IPS-NIHi11 (cell line): ENCODE results near the gene ECEL1.
"Not testable (repeated sequence)": the region's sequence is repeated elsewhere in the genome, so short reads cannot be mapped to it uniquely, and the experiment has no call there.

Experiments used
- DNase-seq: peaks from one replicate; pipeline ENCODE4 v3.0.0; 2012; ENCODE audit warnings: mixed read lengths, low spot score

The ECEL1 gene, protein sequence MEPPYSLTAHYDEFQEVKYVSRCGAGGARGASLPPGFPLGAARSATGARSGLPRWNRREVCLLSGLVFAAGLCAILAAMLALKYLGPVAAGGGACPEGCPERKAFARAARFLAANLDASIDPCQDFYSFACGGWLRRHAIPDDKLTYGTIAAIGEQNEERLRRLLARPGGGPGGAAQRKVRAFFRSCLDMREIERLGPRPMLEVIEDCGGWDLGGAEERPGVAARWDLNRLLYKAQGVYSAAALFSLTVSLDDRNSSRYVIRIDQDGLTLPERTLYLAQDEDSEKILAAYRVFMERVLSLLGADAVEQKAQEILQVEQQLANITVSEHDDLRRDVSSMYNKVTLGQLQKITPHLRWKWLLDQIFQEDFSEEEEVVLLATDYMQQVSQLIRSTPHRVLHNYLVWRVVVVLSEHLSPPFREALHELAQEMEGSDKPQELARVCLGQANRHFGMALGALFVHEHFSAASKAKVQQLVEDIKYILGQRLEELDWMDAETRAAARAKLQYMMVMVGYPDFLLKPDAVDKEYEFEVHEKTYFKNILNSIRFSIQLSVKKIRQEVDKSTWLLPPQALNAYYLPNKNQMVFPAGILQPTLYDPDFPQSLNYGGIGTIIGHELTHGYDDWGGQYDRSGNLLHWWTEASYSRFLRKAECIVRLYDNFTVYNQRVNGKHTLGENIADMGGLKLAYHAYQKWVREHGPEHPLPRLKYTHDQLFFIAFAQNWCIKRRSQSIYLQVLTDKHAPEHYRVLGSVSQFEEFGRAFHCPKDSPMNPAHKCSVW

DNA sequence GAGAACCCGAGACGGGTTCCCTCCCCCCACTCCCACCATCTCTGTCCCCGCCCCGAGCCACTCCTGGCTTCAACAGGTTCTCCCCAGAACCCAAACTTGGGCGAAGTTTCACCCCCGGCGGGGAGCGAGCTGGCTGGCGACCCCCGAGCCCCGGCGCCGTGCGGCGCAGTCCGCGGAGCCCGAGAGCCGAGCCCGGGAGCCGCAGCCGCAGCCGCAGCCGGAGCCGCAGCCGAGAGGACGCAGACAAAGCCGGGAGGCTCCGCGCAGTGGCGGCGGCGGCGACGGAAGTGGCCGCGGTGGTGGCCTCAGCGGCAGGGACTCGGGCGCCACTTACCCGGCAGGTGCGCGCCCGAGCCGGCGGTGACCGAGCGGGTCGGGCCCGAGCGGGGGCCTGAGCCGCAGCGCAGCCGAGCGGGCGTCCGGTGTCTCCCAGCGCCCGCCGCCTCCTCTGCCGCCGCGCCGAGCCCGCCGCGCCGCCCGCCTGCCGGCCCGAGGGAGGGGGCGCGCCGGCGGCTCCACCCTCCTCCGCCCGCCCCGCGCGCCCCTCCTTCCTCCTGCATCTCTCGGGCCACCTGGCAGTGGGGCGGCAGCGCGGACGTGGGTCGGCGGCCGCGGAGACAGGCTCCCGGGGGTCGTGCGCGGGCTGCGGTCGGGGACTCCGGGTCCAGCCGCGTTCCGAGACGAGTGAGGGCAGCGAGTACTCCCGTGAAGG, at the start of gene ECEL1:
ECEL1 (minus strand) TSS at position 450 of the 712 bp plus-strand sequence. CDS start 1,181 bp downstream, outside the sequence.
- peak; percentile 68 for DNase-seq

DNA sequence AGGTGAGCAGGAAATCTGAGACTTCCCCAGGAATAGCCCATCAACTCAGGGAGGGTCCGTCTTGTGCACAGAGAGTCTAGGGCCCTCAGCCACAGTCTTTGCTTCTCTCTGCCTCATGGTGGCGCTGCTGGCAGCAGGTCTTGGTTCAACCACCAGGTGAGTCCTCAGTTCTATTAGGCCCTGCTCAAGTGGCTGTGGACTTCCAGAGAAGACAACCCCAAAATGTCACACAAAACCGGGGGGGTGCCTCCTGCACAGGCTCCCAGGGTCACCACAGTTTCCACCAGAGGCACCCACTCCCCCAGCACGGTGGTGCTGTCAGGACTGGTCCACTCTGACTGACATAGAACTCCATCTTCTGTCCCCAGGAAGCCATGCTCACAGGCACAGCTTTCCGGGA, 49.4 kb upstream of the ECEL1 start:
- peak; percentile 81 for DNase-seq

DNA sequence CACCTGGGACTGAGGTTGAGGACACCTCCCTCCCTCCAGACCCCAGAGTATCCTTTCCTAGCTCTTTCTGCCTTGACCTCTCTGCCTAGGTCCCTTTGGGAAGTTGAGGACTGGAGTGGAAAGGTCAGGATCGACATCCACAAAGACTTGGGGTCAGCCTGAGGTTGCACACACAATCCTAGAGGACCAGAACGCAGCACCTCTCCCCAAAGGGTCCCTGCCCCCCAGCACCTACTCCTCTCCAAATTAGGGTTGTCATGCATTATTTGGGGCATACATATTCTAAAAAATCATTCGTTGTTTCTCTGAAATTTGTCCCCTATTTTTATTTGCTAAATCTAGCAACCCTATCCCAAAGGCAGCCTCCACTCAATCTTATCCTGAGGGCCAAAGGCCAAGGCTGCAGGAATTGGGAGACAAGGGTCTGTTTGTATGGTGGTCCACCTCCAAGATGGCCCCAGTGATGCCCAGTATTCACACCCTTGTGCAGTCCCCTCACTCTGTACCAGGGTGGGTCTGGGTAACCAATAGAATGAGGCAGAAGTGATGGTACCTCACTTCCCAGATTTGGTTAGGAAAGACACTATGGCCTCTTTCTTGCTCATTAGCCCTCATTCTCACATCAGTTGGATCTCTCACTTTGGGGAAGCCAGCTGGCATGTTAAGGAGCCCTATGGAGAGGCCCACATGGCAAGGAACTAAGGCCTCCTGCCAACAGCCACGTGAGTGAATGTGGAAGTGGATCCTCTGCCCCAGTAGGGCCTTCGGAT, 48.3 kb upstream of the ECEL1 start:
- DNase-seq = no peak

DNA sequence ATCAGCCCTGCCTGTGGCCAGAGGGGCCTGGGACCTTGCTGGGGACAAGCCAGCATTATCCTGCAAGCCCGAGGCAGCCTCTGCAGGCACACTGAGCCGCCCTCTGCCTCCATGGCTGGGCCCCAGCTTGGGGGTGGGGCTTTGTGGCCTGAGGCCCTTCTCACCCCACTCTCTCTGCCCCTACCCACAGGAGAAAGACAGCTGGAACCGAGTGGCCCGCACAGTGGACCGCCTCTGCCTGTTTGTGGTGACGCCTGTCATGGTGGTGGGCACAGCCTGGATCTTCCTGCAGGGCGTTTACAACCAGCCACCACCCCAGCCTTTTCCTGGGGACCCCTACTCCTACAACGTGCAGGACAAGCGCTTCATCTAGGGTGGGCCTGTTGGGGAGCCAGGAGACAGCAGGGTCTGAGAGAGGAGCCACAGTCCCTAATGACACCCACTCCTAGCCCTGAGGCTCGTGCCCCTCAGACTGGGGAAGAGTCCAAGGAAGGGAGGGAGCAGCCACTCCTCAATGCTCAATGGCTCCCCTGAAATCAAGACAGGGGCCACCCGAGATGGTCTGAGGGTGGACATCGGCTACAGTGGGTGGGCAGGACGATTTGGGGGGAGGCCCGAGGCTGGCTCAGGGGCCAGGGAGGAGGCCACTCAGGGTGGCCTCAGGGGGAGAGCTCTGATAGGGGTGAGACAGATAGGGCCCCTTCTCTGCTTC, 47.5 kb upstream of the ECEL1 start:
- no peak for DNase-seq

DNA sequence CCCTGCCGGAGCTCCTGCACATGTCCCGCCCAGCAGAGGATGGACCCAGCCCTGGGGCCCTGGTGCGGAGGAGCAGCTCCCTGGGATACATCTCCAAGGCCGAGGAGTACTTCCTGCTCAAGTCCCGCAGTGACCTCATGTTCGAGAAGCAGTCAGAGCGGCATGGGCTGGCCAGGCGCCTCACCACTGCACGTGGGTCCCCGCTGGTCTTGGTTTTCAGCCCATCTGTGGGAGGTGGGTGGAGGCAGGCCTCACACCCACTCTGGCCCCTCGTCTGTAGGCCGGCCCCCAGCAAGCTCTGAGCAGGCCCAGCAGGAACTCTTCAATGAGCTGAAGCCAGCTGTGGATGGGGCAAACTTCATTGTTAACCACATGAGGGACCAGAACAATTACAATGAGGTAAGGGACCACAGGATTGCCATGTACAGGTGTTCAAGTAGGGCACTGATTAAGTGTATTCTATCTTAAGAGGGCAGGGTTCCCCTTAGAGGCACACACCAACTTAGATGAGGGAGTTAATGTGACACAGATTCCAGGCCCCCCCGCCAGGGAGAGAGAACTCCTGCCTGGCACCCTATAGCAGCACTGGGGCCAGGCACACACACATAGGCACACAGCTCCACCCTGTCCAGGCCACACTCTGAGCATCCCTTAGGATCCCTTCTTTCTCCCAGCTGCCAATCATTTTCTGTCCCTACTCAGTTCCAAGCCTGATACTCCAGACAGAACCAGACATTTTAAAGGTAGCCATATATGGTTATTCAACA, 46.5 kb upstream of the ECEL1 start:
- DNase-seq = no peak

DNA sequence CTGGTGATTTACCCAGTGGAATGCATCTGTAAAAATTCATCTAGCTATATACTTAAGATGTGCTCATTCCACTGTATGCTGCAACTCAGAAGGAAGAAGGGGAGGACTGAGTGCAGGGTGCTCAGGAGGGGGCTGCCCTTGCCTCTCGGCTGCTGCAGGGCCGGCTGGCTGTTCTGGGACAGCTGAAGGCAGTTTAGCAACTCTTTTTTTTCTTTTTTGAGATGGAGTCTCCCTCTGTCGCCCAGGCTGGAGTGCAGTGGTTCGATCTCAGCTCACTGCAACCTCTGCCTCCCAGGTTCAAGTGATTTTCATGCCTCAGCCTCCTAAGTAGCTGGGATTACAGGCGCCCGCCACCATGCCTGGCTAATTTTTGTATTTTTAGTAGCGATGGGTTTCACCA, 45.2 kb upstream of the ECEL1 start:
- not testable (repeated sequence) for DNase-seq

DNA sequence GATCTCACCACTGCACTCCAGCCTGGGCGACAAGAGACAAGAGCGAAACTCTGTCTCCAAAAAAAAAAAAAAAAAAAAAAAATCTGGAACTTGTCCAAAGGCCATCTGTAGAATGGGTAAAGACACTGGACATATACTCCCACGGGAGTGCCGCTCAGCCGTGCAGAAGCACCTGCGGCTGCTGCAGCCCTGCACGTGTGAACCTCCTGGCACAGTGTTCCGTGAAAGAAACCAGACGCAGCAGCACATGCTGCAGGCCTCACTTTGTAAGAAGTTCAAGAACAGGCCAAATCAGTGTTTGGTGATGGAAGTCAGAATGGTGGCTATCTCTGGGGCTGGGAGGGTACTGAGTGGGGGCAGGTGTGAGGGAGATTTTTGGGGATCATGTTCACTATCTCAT, 44.8 kb upstream of the ECEL1 start:
- no peak for DNase-seq

DNA sequence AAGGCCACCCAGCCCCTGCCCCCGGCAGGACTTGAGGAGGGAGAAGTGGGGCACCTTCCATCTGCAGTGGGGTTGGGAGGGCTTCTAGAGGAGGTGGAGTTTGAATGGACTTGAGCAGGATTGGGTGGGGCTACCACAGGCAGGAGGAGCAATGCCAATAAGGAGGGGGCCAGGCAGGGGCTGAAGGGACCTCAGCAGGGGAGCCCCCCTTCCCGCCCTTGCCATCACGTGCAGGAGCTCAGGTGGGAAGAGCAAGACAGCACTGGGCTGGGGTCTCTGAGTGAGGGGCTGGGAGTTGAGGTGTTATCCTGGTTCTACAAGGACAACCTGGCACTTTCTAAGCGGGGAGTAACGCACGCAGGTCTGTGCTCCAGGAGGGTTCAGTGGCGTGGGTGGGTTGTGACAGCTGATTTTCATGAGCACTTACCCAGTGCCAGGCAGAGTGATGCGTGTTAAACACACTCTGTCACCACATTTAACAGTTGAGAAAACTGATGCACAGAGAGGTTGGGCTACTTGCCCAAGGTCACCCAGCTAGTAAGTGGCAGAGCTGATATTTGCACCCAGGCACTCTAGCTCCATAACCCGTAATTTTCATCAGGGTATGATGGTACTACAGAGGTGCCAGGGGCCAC, 43.1 kb upstream of the ECEL1 start:
- no peak for DNase-seq

DNA sequence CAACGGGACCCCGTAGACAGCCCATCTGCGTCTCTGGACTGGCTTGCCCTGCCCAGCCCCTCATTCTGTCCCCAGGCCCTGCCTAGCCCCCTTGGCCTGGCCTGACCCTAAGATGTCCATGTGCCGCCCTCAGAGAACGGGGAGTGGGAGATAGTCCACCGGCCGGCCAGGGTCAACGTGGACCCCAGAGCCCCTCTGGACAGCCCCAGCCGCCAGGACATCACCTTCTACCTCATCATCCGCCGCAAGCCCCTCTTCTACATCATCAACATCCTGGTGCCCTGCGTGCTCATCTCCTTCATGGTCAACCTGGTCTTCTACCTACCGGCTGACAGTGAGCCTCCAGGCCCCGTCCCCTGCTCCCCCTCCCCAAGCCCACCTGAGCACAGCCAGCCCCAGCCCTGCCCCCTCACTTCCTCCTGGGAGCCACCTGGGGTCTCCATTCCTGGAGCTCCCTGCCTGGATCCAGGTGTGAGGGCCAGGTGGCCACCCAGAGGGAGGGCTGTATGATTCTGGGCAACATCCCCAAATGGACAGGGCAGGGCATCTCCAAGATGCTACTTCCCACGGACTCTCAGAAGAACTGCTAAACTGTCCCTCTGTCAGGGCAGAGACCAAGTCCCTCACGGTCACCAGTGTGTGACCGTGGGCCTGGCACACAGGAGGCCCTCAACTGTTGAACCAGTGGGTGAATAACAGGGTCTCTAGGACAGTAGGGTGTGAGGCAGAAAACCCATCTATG, 42.3 kb upstream of the ECEL1 start:
- DNase-seq = no peak

DNA sequence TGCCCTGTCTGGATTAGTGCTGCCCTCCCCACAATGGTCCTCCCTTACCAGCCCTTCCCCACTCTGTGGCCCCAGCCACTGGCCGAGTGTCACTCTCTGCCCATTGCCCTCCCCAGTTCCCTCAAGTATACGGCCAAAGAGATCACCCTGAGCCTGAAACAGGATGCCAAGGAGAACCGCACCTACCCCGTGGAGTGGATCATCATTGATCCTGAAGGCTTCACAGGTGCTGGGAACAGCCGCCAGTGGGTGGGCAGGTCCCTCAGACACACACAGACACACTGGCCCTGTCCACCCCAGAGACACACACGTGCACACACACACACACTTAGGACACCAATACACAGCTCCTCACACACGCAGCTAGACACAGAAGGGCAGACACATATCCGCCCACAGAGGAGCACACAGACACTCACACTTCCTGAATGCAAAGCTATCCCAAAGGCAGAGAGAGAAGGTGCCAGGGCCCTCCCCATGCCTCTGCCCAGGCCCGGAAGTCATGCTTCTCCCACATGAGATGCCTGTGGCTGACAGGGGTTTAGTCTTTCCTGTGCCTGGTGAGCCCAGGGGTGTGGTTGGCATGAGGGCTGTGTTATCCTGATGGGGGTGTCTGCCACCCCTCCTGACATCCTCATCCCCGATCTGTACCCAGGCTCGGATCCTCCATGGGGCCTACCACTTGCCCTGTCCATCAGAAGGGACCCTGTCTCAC, 41.3 kb upstream of the ECEL1 start:
- DNase-seq = no peak

DNA sequence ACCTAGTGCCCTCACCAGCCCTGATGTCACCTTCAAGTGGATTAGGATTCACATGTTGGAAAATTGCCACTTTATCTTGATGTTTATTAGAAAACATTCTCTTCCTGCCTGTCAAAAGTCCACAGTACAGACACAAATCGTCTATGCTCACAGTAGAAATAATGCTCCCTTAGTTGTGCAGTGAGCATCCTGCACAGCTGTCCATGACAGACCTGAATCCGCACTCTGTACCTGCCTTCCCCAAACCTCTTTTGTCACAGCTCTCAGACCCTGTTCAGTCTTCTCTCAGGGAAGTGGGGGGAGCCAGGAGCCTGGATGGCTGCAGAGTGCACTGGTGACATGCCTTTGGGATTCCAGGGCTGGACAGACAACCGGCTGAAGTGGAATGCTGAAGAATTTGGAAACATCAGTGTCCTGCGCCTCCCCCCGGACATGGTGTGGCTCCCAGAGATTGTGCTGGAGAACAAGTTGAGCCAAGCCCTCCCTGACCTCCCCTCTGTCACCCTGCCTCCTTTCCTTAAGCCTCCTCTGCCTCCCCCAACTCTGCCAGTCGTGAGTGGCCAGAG, 40.4 kb upstream of the ECEL1 start:
- no peak for DNase-seq

DNA sequence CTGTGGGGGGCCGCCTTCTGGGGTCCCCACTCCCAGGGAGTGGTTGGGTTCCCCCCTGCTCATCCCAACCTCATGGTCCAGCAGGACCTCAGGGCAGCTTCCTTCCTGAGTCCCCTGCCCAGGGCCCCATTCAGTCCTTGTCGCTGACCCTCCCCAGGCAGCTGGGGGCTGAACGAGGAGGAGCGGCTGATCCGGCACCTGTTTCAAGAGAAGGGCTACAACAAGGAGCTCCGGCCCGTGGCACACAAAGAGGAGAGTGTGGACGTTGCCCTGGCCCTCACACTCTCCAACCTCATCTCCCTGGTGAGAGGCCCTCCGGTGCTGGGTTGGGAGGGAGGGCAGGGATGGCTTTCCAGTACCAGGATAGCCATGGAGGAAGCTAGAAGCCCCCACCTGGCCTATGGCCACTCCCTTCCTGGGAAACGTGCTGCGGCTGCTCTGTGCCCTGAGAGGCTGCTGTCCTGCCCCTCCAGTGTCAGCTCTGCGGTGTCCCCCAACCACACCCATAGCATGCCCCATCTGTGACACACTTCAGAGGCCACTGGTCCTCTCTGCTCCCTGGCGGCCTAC, 38.8 kb upstream of the ECEL1 start:
- no peak for DNase-seq

DNA sequence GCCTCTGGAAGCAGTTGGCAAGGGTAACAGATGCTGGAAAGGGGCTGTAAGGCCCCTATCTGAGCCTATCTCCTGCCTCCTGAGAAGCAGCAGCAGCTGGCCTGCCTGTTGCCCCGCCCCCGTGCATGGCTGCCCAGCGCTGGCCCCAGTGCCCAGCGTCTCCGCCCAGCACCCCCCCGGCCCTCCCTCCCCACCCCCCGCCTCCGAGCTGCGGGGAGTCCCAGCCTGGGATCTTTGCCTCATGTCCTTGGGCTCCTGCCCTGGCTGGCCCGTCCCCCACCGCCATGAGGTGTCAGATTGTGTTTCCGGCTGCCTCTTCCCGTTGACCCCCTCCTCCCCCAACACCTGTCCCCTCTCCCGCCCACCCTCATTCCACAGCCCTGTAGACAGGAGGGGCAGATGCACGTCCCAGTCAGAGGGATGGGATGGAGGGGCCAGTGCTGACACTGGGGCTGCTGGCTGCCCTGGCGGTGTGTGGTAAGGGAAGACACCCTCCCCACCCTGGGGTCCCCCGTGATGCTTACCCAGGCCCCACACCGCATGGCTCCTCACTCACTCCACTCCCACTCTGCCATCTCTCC, 38.2 kb upstream of the ECEL1 start, which contains the start of gene CHRND:
CHRND (plus strand) TSS at position 370 of the 581 bp plus-strand sequence; CDS start at position 426, 56 bp downstream.
- DNase-seq = peak; percentile 77

DNA sequence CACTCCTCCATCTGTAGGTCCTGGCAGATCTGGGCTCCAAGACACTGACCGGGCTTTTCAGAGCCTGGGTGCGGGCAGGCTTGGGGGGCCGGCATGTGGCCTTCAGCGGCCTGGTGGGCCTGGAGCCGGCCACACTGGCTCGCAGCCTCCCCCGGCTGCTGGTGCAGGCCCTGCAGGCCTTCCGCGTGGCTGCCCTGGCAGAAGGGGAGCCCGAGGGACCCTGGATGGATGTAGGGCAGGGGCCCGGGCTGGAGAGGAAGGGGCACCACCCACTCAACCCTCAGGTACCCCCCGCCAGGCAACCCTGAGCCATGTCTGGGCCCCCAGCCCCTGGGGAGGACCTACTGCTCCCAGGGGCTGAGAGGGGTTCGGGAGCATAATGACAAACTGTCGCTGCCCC, 37.6 kb upstream of the ECEL1 start:
- no peak for DNase-seq

DNA sequence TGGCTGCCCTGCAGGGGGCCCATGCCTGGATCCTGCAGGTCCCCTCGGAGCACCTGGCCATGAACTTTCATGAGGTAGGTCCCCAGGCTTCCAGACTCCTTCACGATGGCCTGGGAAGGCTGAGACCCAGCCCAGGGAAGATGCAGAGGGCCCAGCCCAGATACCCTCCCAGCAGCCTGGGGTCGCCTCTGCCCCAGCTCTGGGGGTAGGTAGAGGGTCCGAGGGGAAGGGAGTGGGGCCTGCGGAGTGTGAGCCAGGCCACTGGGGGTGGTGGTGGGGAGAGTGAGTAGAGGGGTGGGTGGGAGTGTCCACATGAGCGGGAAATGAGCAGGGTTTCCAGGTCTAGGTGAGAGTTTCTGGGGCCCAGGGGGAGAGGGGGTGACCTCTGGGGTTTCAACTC, 37.1 kb upstream of the ECEL1 start:
- no peak for DNase-seq

DNA sequence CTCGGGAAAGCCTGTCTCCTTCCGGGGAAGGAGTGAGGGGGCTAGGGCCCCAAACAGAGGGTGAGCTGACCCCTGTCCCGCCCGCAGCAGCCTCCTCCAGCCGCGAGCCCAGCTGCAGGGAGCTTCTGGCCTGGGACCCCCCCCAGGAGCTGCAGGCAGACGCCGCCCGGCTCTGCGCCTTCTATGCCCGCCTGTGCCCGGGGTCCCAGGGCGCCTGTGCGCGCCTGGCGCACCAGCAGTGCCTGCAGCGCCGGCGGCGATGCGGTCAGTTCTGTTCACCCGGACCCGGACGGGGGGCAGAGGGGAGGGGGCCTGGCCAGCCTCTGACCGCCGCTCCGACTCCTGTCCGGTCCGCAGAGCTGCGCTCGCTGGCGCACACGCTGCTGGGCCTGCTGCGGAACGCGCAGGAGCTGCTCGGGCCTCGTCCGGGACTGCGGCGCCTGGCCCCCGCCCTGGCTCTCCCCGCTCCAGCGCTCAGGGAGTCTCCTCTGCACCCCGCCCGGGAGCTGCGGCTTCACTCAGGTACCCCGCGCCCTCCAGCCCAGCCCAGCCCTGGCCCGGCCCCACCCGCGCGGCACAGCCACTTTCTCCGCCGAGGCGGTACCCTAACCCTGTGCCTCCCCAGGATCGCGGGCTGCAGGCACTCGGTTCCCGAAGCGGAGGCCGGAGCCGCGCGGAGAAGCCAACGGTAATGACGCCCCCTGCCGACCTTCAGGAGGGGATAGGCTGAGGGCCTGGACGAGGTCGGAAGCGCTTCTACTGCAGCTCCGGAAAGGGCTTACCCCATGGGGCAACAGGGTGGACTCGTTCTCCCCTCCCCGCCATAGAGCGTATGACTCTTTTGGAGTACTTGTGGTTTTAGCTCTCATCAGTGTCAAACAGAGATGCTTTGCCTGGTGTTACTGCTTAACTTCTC, 36.3 kb upstream of the ECEL1 start:
- DNase-seq = peak; percentile 85

DNA sequence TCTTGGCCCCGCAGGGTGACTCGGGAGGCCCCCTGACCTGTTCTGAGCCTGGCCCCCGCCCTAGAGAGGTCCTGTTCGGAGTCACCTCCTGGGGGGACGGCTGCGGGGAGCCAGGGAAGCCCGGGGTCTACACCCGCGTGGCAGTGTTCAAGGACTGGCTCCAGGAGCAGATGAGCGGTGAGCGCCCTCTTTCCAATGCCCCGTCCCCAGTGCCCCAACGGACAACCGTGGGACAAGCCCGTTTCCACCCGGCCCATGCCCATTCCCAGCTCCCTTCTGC, 35.7 kb upstream of the ECEL1 start:
- no peak for DNase-seq
